SK-N-SH (cell line): ENCODE results near the gene CRMP1.

Experiments used
- CTCF ChIP-seq: fragments of 200-600 bp; sonication (generic); IDR thresholded peaks from 2 replicates; pipeline ENCODE4 v1.6.1; 2017; ENCODE audit warnings: antibody characterized with exemption, mild to moderate bottlenecking, moderate library complexity
- TAF1 ChIP-seq: IDR thresholded peaks from 2 replicates; pipeline ENCODE4 v1.6.1; 2012; ENCODE audit warnings: low read depth, mild to moderate bottlenecking, low read length, moderate library complexity, borderline replicate concordance

- TF ChIP-seq TAF1 (no peak), CTCF (no peak)
Observed at GRCh38 chr4:5883916-5884315, 9.0 kb downstream of the CRMP1 start.
